ENCODE results near the gene SUPT6H.

Gene SUPT6H

GRCh38 chr17:28661635-28662526 is at the start of gene SUPT6H, which contains the start of gene SDF2:
SUPT6H (plus strand) TSS chr17:28662205; CDS start chr17:28673402, 11,197 bp downstream.
SDF2 (minus strand) TSS chr17:28661906; CDS start chr17:28661876, 30 bp downstream.
- peak; percentile 53 for DNase-seq

GRCh38 chr17:28612531-28612930 is 49.5 kb upstream of the SUPT6H start:
- no peak for DNase-seq

GRCh38 chr17:28612936-28613872 is 48.8 kb upstream of the SUPT6H start:
- no peak for DNase-seq

- DNase-seq, result no peak
Observed at GRCh38 chr17:28613931-28614381, 48.0 kb upstream of the SUPT6H start, which contains the start of gene RSKR. RSKR (minus strand) TSS chr17:28614185; CDS start chr17:28614161, 24 bp downstream.

GRCh38 chr17:28615260-28615940 is 46.6 kb upstream of the SUPT6H start:
- DNase-seq, result no peak

- DNase-seq, result no peak
Observed at GRCh38 chr17:28616281-28616680, 45.7 kb upstream of the SUPT6H start.

GRCh38 chr17:28618464-28618863 is 43.5 kb upstream of the SUPT6H start:
- no peak for DNase-seq

GRCh38 chr17:28620010-28620409 is 42.0 kb upstream of the SUPT6H start:
- DNase-seq, result no peak

- DNase-seq, result no peak
Observed at GRCh38 chr17:28622186-28622585, 39.8 kb upstream of the SUPT6H start.

GRCh38 chr17:28623696-28624095 is 38.3 kb upstream of the SUPT6H start:
- no peak for DNase-seq

GRCh38 chr17:28624148-28624547 is 37.9 kb upstream of the SUPT6H start:
- no peak for DNase-seq

GRCh38 chr17:28626818-28627217 is 35.2 kb upstream of the SUPT6H start:
- DNase-seq, result no peak

GRCh38 chr17:28634206-28634865 is 27.7 kb upstream of the SUPT6H start:
- no peak for DNase-seq

GRCh38 chr17:28635506-28635905 is 26.5 kb upstream of the SUPT6H start:
- no peak for DNase-seq

GRCh38 chr17:28641579-28641978 is 20.4 kb upstream of the SUPT6H start:
- no peak for DNase-seq

GRCh38 chr17:28643983-28644786 is 17.8 kb upstream of the SUPT6H start:
- DNase-seq, result peak; percentile 15

GRCh38 chr17:28644787-28645575 is 17.0 kb upstream of the SUPT6H start, which contains the start of gene BLTP2:
BLTP2 (minus strand) TSS chr17:28645158; CDS start chr17:28645056, 102 bp downstream.
- peak; percentile 61 for DNase-seq

- DNase-seq, result no peak
Observed at GRCh38 chr17:28645576-28645939, 16.4 kb upstream of the SUPT6H start.

GRCh38 chr17:28646039-28646754 is 15.8 kb upstream of the SUPT6H start:
- no peak for DNase-seq

GRCh38 chr17:28648698-28649097 is 13.3 kb upstream of the SUPT6H start:
- no peak for DNase-seq
